ENCODE data around the gene PABPC1L. TPM values are rescaled to one million over a fixed set of nuclear protein-coding genes. Genes with fewer than 3 reads are reported as not detected.
A peak's percentile ranks its signal among the peaks of the same experiment; 100 is the strongest.

PABPC1L gene
- total RNA-seq, 1 experiment from 2014 or later = 83.5 TPM

DNA sequence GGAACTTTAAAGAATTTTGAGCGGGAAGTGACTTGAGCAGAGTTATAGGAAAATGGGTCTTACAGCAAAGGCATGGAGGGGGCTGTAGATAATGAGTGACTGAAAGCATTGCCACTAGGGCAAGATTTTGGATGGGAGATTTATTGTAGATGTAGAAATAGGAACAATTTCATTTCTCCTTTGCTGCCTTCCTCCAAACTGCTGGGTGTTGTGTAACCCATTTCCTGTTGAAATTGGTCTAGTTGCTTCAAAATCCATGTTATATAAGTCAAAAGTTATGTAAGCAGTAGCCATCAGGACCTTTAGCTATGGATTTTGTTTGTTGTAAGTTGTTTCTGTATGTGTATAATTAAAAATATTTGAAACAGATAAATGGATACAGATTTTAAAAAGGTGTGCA is 13.3 kb upstream of the PABPC1L start:
- no peaks in the 10 kb centered on the region for H4K20me1 ChIP-seq (ENCODE audit: control insufficient read depth, insufficient read depth, insufficient read length)
- no peak overlapping the region for H3K4me2 ChIP-seq (ENCODE audit: insufficient read depth, insufficient read length, low read length)
- H3K14ac ChIP-seq (ENCODE audit: insufficient read depth, low read length) = no peak overlapping the region
- H3K23ac ChIP-seq (ENCODE audit: insufficient read length, low read depth, low read length) = no peak overlapping the region
- Mint-ChIP-seq H3K27ac (0 out of 7 replicates have a peak overlapping the region, but pooled peaks of 1 of the 3 experiments have one; percentile 3), H3K9me3 (no peaks in the 10 kb centered on the region), H3K27me3 (ENCODE audit: low read depth) (no peaks in the 10 kb centered on the region), H3K36me3 (ENCODE audit: insufficient read depth in 1 of 3, low read depth in 3 of 3) (peaks cover 6 to 19% (median 10%) of the 10 kb centered on the region in 3 experiments), H3K4me1 (peaks cover 2 to 8% of the 10 kb centered on the region in 2 experiments; a peak in 3 of 4 replicates), H3K4me3 (no peak overlapping the region)
- peaks cover 49% of the 10 kb centered on the region for H3K79me2 ChIP-seq (ENCODE audit: insufficient read depth, low read length)
- no peak overlapping the region for H2BK120ac ChIP-seq (ENCODE audit: low read depth, low read length, poor library complexity, severe bottlenecking)
- WGBS (ENCODE audit: extremely low coverage, insufficient read length, low lambda C conversion rate) = no CpG with 5 or more reads among the region's 1 CpG
- no peak overlapping the region for H2BK15ac ChIP-seq (ENCODE audit: low read depth, low read length)
- H3K4me1 ChIP-seq (ENCODE audit: insufficient read depth, low read length) = peaks cover 3% of the 10 kb centered on the region; the same call in 1 of the 2 replicates
- no peak overlapping the region for H3T11ph ChIP-seq (ENCODE audit: low read length)
- H3K4ac ChIP-seq (ENCODE audit: low read depth, low read length) = no peak overlapping the region
- no peaks in the 10 kb centered on the region for H3K9me3 ChIP-seq (ENCODE audit: control insufficient read depth, low read depth, low read length)
- no peaks in the 10 kb centered on the region for H3K23me2 ChIP-seq (ENCODE audit: insufficient read length, low read depth, low read length, poor library complexity, severe bottlenecking)
- H3K56ac ChIP-seq (ENCODE audit: insufficient read length, low read depth, low read length) = no peak overlapping the region
- no peak overlapping the region for H2BK12ac ChIP-seq (ENCODE audit: insufficient read length, low read depth, low read length)
- no peak overlapping the region for H4K91ac ChIP-seq (ENCODE audit: insufficient read length, low read depth, low read length)
- H3K9ac ChIP-seq (ENCODE audit: extremely low read depth, insufficient read length, low read length) = no peak overlapping the region
- H3K79me1 ChIP-seq (ENCODE audit: insufficient read depth, low read depth, low read length, poor library complexity, severe bottlenecking) = peaks cover 11% of the 10 kb centered on the region
- H4K5ac ChIP-seq (ENCODE audit: insufficient read length, low read depth, low read length) = no peak overlapping the region
- no peak overlapping the region for H2BK20ac ChIP-seq (ENCODE audit: low read depth, low read length, poor library complexity, severe bottlenecking)
- DNase-seq = no peak
- H3K27ac ChIP-seq (ENCODE audit: insufficient read length, low read depth, low read length) = no peak overlapping the region
- no peak overlapping the region for H3K18ac ChIP-seq (ENCODE audit: insufficient read length, low read depth, low read length)
- no peaks in the 10 kb centered on the region for H3K27me3 ChIP-seq (ENCODE audit: insufficient read depth, low read length)
- no peak overlapping the region for H4K8ac ChIP-seq (replicated peaks; ENCODE audit: insufficient read length, low read depth, low read length)
- TF ChIP-seq, protein P1, sequence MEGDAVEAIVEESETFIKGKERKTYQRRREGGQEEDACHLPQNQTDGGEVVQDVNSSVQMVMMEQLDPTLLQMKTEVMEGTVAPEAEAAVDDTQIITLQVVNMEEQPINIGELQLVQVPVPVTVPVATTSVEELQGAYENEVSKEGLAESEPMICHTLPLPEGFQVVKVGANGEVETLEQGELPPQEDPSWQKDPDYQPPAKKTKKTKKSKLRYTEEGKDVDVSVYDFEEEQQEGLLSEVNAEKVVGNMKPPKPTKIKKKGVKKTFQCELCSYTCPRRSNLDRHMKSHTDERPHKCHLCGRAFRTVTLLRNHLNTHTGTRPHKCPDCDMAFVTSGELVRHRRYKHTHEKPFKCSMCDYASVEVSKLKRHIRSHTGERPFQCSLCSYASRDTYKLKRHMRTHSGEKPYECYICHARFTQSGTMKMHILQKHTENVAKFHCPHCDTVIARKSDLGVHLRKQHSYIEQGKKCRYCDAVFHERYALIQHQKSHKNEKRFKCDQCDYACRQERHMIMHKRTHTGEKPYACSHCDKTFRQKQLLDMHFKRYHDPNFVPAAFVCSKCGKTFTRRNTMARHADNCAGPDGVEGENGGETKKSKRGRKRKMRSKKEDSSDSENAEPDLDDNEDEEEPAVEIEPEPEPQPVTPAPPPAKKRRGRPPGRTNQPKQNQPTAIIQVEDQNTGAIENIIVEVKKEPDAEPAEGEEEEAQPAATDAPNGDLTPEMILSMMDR (conservative IDR thresholded peaks at IDR 0.05) = no peak
- H2AK5ac ChIP-seq (ENCODE audit: insufficient read length, low read length) = no peak overlapping the region
- H2BK5ac ChIP-seq (ENCODE audit: insufficient read length, low read length) = no peak overlapping the region
- H2AFZ ChIP-seq (ENCODE audit: low read length) = no peak overlapping the region
